PFSK-1 (cell line): Measurements from ENCODE around the gene IFNG-AS1.

Source experiments
- FOXP2 ChIP-seq: optimal IDR thresholded peaks from 2 replicates; pipeline ENCODE3; 2011; ENCODE audit warnings: borderline replicate concordance, control low read depth, inconsistent platforms; ENCODE audit not compliant: insufficient read depth; ENCODE audit errors: extremely low read length, extremely low read depth
- POLR2AphosphoS5 ChIP-seq: IDR thresholded peaks from 2 replicates; pipeline ENCODE4 v1.6.1; 2012; ENCODE audit warnings: low read depth, mild to moderate bottlenecking, control low read depth, low read length, moderate library complexity

GRCh38 chr12:67988601-67989021, 636 bp upstream of the IFNG-AS1 start:
- TF ChIP-seq FOXP2 (no peak), POLR2AphosphoS5 (no peak)
